K562 (cell line): ENCODE measurements around the gene YY1AP1. TPM values are rescaled to one million over a fixed set of nuclear protein-coding genes. Genes with fewer than 3 reads are reported as not detected.

ENCODE experiments used
- BHLHE40 ChIP-seq: IDR thresholded peaks from 2 replicates; pipeline ENCODE4 v1.6.1; 2011; ENCODE audit warnings: low read length, improper control_type of control experiment
- BRD4 ChIP-seq: fragments of 200-600 bp; sonication (generic); IDR thresholded peaks from 2 replicates; pipeline ENCODE4 v1.6.1; 2017; ENCODE audit warnings: inconsistent platforms
- CEBPB ChIP-seq: fragments of 450-650 bp; IDR thresholded peaks from 2 replicates; pipeline ENCODE4 v1.6.1; 2016; ENCODE audit warnings: missing genetic modification characterization, missing compliant biosample characterization
- CREBBP ChIP-seq: IDR thresholded peaks from one replicate; pipeline ENCODE4 v1.6.1; 2012; ENCODE audit warnings: low read depth, mild to moderate bottlenecking, control low read depth, inconsistent platforms, low read length
- CXXC5 ChIP-seq: fragments of 250-450 bp; sonication (Bioruptor Pico); IDR thresholded peaks from 2 replicates; pipeline ENCODE4 v1.8.0; 2022; ENCODE audit warnings: inconsistent platforms, mild to moderate bottlenecking, moderate library complexity
- ETV6 ChIP-seq, 3 experiments: fragments of 150-350 bp in 1 of 3; sonication (generic) in 1 of 3; formaldehyde crosslinking in 1 of 3; IDR thresholded peaks; 2 replicates each; pipeline versions ENCODE4 v1.6.1 to v1.8.0; 2014 to 2022; ENCODE audit warnings: borderline replicate concordance in 2 of 3, low read depth in 2 of 3, antibody characterized with exemption in 1 of 3, low read length in 1 of 3, mild to moderate bottlenecking in 1 of 3, missing genetic modification reagents in 1 of 3
- HDAC1 ChIP-seq, 2 experiments: fragments of 450-650 bp; IDR thresholded peaks; 2 replicates each; pipeline ENCODE4 v1.6.1; 2016 to 2017; ENCODE audit warnings: inconsistent platforms in 1 of 2, mild to moderate bottlenecking in 1 of 2, moderate library complexity in 1 of 2
- HNRNPLL ChIP-seq: fragments of 200-400 bp; formaldehyde crosslinking; IDR thresholded peaks from 2 replicates; pipeline ENCODE4 v1.6.1; 2017; ENCODE audit warnings: low read length, low read depth, mild to moderate bottlenecking; ENCODE audit not compliant: poor library complexity, severe bottlenecking
- ILK ChIP-seq: fragments of 450-650 bp; IDR thresholded peaks from 2 replicates; pipeline ENCODE4 v1.6.1; 2016; ENCODE audit warnings: missing genetic modification characterization, low read depth, mild to moderate bottlenecking, missing compliant biosample characterization, moderate library complexity, borderline replicate concordance
- IRF2 ChIP-seq: sonication (generic); formaldehyde crosslinking; IDR thresholded peaks from 2 replicates; pipeline ENCODE4 v1.8.1; 2022; ENCODE audit warnings: mild to moderate bottlenecking, missing genetic modification reagents
- KDM5B ChIP-seq: fragments of 200-600 bp; sonication (generic); IDR thresholded peaks from 2 replicates; pipeline ENCODE4 v1.6.1; 2012; ENCODE audit warnings: low read depth, mild to moderate bottlenecking, moderate library complexity, low read length, control low read depth, inconsistent platforms; ENCODE audit not compliant: insufficient replicate concordance
- MBD2 ChIP-seq: sonication (generic); IDR thresholded peaks from 2 replicates; pipeline ENCODE4 v1.6.1; 2016; ENCODE audit warnings: low read depth, borderline replicate concordance
- MIER1 ChIP-seq: fragments of 450-650 bp; IDR thresholded peaks from 2 replicates; pipeline ENCODE4 v1.6.1; 2016; ENCODE audit warnings: antibody characterized with exemption, mild to moderate bottlenecking, low read depth
- NCOA6 ChIP-seq: fragments of 450-650 bp; IDR thresholded peaks from 2 replicates; pipeline ENCODE4 v1.6.1; 2017; ENCODE audit warnings: mild to moderate bottlenecking
- NR2F6 ChIP-seq: fragments of 450-650 bp; formaldehyde crosslinking; IDR thresholded peaks from 2 replicates; pipeline ENCODE4 v1.4.0; 2020; ENCODE audit warnings: mild to moderate bottlenecking
- RAD21 ChIP-seq, 2 experiments: fragments of 250-450 bp in 1 of 2; fragments of 450-650 bp in 1 of 2; sonication (Bioruptor Pico) in 1 of 2; formaldehyde crosslinking in 1 of 2; IDR thresholded peaks in 1 of 2; conservative IDR thresholded peaks in 1 of 2; 2 replicates each; pipeline versions ENCODE4 v1.4.0 to v1.8.0; 2020 to 2022; ENCODE audit warnings: mild to moderate bottlenecking in 2 of 2, moderate library complexity in 1 of 2
- SAFB ChIP-seq: fragments of 200-400 bp; formaldehyde crosslinking; IDR thresholded peaks from 2 replicates; pipeline ENCODE4 v1.6.1; 2017; ENCODE audit warnings: low read depth, low read length, borderline replicate concordance
- TSC22D4 ChIP-seq: fragments of 450-650 bp; IDR thresholded peaks from 2 replicates; pipeline ENCODE4 v1.6.1; 2016; ENCODE audit warnings: missing genetic modification characterization, missing biosample characterization, control low read depth
- WHSC1 ChIP-seq: IDR thresholded peaks from one replicate; pipeline ENCODE4 v1.6.1; 2012; ENCODE audit warnings: low read length, control low read depth, inconsistent platforms
- ZNF12 ChIP-seq: sonication (generic); formaldehyde crosslinking; IDR thresholded peaks from 2 replicates; pipeline ENCODE4 v1.4.0; 2020; ENCODE audit warnings: mild to moderate bottlenecking, missing genetic modification reagents
- ZNF23 ChIP-seq: fragments of 250-450 bp; sonication (Bioruptor Pico); IDR thresholded peaks from 2 replicates; pipeline ENCODE4 v1.4.0; 2020; ENCODE audit warnings: mild to moderate bottlenecking
- ZNF232 ChIP-seq: sonication (generic); formaldehyde crosslinking; IDR thresholded peaks from 2 replicates; pipeline ENCODE4 v1.8.0; 2022; ENCODE audit warnings: mild to moderate bottlenecking, missing genetic modification reagents
- ZNF431 ChIP-seq: sonication (generic); formaldehyde crosslinking; IDR thresholded peaks from 2 replicates; pipeline ENCODE4 v1.8.0; 2022; ENCODE audit warnings: mild to moderate bottlenecking, missing genetic modification reagents
- ZNF445 ChIP-seq: fragments of 250-450 bp; sonication (Bioruptor Pico); IDR thresholded peaks from 2 replicates; pipeline ENCODE4 v1.4.0; 2020; ENCODE audit warnings: low read depth, mild to moderate bottlenecking, moderate library complexity
- ZNF77 ChIP-seq: fragments of 250-450 bp; sonication (Bioruptor Pico); IDR thresholded peaks from 2 replicates; pipeline ENCODE4 v1.5.0; 2020
- polyA plus RNA-seq, 8 experiments: library from polyadenylated mRNA; depleted of rRNA in 4 of 8; stranded (reverse) in 5 of 8; unstranded in 3 of 8; fragments of >200 nt; fragmentation: Nextera tagmentation in 2 of 8; fragmentation: Illumina TruSeq in 1 of 8; extraction: Ambion mirVana in 2 of 8; extraction: Trizol in 1 of 8; gene quantifications; 2 replicates each; pipeline versions ENCODE4 v1.2.1 to v1.2.3, GENCODE V29; 2011 to 2014; ENCODE audit warnings: inconsistent platforms in 1 of 8, missing spikeins in 1 of 8
- total RNA-seq, 7 experiments: library from RNA; depleted of rRNA in 6 of 7; stranded (reverse); fragments of >200 nt in 6 of 7; fragmentation: Illumina TruSeq in 2 of 7; extraction: Trizol in 2 of 7; gene quantifications; 2 replicates each; pipeline versions ENCODE4 v1.2.1 to v1.2.3, GENCODE V29; 2011 to 2021; ENCODE audit warnings: low replicate concordance in 1 of 7
- TF ChIP-seq, protein P1 (sequence below): fragments of 450-650 bp; formaldehyde crosslinking; IDR thresholded peaks from 2 replicates; pipeline ENCODE4 v1.4.0; 2022; ENCODE audit warnings: mild to moderate bottlenecking, moderate library complexity
- TF ChIP-seq, protein P2 (sequence below): fragments of 450-650 bp; formaldehyde crosslinking; IDR thresholded peaks from 2 replicates; pipeline ENCODE4 v1.4.0; 2020; ENCODE audit warnings: mild to moderate bottlenecking, moderate library complexity

The YY1AP1 gene
- total and polyA plus RNA-seq, 9 of the 15 experiments (the other 6 are each of a cell fraction or from before 2014, with no cell fraction given): 18.4 to 90.7 (median 42.9) TPM

DNA sequence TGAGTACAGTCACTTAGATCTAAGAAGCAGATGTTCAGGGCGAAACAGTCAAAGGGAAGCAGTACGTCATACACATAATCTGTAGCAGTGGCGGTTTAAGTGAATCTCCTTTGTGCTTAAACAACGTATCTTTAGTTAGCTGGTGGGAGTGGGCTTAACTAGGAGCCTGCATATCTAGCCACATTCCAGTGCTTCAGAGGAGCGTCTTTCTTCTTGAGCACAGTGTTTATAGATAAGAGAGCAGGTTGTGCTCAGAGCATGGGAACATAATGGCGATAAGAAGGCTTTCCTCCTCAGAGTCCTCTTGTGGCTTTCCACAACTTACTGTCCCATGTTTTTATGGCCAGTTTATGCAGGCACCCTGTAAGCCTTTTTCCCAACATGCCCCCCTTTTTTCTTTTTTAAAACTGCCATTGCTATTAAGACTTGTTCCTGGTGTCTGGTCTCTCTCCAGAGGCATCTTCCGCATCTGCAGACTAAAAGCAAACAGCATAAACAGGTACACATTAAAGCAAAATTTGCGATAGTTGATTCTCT is 3.5 kb upstream of the YY1AP1 start (continued):
- TF ChIP-seq, protein P1, sequence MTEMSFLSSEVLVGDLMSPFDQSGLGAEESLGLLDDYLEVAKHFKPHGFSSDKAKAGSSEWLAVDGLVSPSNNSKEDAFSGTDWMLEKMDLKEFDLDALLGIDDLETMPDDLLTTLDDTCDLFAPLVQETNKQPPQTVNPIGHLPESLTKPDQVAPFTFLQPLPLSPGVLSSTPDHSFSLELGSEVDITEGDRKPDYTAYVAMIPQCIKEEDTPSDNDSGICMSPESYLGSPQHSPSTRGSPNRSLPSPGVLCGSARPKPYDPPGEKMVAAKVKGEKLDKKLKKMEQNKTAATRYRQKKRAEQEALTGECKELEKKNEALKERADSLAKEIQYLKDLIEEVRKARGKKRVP (CRISPR knock-in tag): no peak
- TF ChIP-seq RAD21 (CRISPR knock-in tag; conservative IDR thresholded peaks at IDR 0.05 in 1 of 2, IDR thresholded peaks at IDR 0.05 in 1 of 2) (no peak; a peak in 1 of 4 replicates), ETV6 (IDR thresholded peaks at IDR 0.05; ENCODE audit: borderline replicate concordance in 1 of 2, low read depth in 2 of 2, low read length in 1 of 2) (0 out of 4 replicates have a peak, but pooled peaks of 1 of the 2 experiments have one; percentile 53), ETV6 (CRISPR knock-in tag; IDR thresholded peaks at IDR 0.05; ENCODE audit: borderline replicate concordance) (no peak), MBD2 (peak; percentile 21; the same call in 1 of the 2 replicates), MIER1 (no peak), WHSC1 (no peak), HNRNPLL (peak; percentile 84), NCOA6 (no peak), BHLHE40 (no peak), HDAC1 (IDR thresholded peaks at IDR 0.05) (peak; percentile 57 to 81; a peak in 3 of 4 replicates), ILK (no peak), ZNF23 (CRISPR knock-in tag) (no peak), CREBBP (no peak), CEBPB (tag) (no peak), TSC22D4 (tag) (no peak), ZNF431 (CRISPR knock-in tag) (peak; percentile 64; the same call in 1 of the 2 replicates), CXXC5 (CRISPR knock-in tag) (peak; percentile 92), ZNF12 (no peak), SAFB (no peak), BRD4 (no peak), ZNF232 (CRISPR knock-in tag) (no peak), ZNF445 (CRISPR knock-in tag) (0 out of 2 replicates have a peak, but pooled peaks have one; percentile 18), KDM5B (no peak), NR2F6 (CRISPR knock-in tag) (no peak), ZNF77 (CRISPR knock-in tag) (no peak), IRF2 (CRISPR knock-in tag) (no peak)
- TF ChIP-seq, protein P2, sequence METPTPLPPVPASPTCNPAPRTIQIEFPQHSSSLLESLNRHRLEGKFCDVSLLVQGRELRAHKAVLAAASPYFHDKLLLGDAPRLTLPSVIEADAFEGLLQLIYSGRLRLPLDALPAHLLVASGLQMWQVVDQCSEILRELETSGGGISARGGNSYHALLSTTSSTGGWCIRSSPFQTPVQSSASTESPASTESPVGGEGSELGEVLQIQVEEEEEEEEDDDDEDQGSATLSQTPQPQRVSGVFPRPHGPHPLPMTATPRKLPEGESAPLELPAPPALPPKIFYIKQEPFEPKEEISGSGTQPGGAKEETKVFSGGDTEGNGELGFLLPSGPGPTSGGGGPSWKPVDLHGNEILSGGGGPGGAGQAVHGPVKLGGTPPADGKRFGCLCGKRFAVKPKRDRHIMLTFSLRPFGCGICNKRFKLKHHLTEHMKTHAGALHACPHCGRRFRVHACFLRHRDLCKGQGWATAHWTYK (CRISPR knock-in tag): no peak
